GM18526 (cell line): ENCODE data around the gene CMTM2.

Experiments used
- POLR2A ChIP-seq: IDR thresholded peaks from 3 replicates; pipeline ENCODE4 v1.6.1; 2011; ENCODE audit not compliant: insufficient read length; ENCODE audit errors: extremely low read depth

Gene CMTM2

DNA sequence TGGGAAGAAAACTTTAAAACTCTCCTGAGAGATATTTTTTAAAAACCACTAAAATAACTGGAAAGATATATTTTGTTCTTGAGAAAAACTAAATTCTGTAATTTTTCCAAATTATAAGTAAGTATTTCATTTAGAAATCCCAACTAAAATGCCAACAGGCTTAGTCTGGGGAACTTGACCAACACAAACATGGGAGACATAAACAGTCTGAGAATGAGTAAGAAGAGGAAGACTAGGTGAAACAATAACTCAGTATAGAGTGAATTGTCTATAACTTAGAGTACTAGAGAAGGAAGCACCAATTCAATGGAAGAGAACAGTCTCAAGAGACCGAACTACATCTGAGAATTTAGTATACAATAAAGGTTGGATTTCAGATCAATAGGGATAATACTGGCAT lies 10.1 kb upstream of the CMTM2 start:
- no peak for TF ChIP-seq POLR2A

DNA sequence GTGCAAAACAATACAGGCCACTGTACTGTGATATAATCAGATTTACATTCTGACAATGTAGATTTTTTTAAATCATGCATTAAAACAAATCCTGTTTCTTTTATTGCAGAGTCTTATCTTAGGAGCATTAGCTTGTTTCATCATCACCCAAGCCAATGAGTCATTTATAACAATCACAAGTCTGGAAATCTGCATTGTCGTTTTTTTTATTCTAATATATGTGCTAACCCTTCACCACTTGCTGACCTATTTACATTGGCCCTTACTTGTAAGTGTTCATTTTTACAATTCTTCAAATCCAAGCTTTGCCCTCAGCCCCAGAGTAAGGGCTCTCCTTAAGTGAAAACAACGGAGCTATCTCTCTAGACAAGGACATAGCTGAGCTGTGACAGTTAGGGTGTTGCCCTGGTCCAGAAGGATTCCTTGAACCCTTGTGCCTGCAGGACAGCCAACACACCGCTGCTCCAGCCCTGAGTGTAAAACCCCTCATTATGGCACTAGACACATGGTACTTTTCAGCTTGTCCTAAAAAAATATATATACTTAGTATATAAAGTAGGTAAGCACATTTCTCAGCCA lies 9.3 kb upstream of the CMTM2 start:
- TF ChIP-seq POLR2A = no peak

DNA sequence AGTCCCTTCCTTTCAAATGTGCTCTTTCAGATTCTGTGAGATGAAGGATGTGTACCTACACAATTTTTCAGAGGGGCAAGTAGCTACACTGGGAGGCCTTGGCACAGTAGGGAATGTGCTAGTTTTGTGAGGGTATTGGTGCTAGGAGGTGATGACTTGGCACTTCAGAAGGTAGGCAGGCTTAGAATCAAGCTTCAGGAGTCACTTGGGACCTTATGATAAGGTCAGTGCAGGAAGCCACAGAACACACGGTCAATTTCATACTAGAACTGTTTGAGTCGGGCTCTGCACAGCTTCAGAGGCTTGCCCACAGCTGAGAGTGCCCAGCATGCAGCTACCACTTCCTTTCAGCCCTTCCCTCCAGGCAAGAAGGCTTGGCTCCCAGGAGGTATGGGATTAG lies 6.9 kb upstream of the CMTM2 start:
- no peak for TF ChIP-seq POLR2A

DNA sequence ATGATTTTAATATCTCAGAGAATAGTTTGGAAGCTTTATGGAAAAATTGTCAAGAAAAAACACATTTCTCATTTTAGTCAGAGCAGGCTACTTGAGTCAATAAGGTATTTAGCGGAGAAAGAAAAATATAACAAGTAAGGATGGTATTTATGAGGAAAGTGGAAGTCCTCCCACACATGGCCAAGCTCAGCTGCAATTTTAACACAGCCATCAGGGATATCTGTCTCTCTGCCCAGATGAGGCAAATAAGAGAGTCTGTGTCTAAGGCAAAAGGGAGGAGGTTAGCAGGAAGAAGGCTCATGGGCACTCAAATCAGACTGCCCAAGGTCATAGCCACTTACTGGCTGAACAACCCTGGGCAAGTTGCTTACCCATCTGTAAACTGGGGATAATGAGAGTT lies 5.2 kb upstream of the CMTM2 start:
- no peak for TF ChIP-seq POLR2A

DNA sequence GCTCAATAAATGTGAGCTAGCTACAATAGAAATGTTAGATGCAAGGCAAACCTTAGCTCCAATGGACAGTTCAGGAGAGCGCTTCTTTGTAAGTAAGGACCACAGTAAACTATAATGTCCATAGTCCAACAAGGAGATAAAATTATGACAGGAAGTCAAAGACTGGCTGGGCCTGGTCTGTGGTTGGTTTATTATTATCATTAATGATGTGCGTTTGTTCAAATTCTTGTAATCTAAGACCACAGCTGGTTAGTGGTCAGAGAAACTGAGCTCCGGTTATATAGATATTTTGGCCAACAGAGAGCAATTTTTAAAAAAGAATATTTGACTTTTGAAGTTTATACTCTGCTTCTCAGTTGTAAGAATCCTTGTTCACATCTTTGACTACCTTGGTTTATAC lies 4.7 kb upstream of the CMTM2 start:
- no peak for TF ChIP-seq POLR2A

DNA sequence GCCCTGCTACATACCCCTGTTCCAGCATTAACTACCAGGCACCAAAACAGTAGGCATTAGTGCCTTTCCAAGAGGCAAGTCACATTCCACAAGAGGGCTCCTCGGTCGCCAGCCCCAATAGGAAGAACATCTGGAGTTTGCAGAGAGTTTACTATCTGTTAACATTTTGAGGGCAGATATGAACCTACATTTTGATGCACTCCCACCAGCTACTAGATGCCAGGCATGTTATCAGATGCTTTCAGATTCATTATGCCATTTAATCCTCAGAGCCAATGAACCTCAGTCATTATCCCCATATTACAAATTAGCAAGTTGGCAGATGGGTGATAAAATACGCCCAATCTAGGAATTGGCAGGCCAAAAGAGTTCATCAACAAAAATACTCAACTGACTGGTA lies 4.2 kb upstream of the CMTM2 start:
- no peak for TF ChIP-seq POLR2A

DNA sequence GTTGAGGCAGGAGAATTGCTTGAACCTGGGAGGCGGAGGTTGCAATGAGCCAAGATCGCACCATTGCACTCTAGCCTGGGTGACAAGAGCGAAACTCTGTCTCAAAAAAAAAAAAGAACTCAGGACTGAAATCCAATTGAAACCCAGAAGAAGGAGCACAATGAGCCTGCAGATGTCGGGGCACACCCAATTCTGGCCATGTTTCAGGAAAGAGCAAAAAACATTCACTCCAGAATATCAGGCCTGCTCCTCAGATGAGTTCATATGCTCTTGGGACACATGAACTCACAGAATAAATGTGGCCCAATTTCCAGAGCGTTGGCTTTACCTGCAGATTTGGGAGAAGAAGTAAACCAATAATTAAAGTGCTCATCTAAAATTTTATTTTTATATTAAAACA lies 3.0 kb upstream of the CMTM2 start:
- no peak for TF ChIP-seq POLR2A

DNA sequence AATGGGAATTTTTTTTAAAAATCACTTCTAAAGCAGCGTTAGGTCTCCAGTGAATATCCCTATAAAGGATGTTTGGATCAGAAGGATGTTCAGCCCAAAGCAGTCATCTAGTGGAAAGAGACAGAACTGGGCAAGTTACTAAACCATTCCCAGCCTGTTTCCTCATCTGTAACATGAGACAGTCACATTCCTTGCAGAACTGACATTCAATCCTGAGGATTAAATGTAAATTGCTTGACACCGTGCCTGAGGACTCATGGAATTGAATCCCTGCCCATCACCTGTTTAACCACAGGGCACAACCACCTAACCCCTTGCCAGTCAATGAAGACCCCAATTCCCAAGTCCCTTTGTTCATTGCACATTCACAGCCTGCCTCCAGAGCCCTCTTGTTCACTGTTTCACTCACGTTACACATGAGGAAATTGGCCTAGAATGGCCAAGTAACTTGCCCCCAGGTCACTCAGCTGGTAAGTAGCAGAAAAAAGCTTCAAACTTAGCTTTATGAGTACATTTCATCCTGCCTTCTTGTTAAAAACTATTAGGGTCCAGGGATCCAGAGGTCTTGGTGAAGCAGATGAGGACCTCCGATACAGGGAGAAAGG lies 1.4 kb downstream of the CMTM2 start:
- no peak for TF ChIP-seq POLR2A

DNA sequence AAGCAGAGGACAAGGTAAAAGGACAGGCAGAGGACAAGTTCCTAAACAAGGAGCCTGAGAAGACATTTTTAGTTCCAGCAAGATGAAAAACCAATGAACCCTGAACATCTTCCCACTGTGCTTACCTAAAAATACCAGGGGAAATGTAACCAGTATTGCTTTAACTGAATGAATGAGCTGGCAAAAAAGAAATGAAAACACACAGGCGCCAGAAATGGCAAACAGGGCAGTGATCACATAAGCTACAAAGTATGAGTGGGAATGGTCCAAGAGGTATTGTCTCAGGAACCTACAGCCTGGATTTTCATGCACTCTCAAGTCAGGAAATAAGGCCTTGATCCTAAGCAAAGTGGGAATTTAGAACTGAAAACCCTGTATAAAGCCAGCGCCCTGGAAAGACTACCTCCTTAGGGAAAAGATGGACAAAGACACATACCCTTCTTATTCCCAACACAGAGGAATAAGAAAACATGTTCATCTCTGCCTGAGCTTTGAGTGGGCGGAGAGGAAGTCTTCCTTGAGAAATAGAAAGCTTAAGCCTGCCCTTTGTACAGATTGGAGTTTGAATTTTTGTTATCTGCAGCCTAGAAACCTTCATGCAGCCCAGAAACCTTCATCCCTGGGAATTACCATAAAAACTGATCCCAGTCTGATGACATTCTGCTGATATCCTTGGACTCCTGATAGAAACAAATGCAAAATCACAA lies 2.1 kb downstream of the CMTM2 start:
- no peak for TF ChIP-seq POLR2A

DNA sequence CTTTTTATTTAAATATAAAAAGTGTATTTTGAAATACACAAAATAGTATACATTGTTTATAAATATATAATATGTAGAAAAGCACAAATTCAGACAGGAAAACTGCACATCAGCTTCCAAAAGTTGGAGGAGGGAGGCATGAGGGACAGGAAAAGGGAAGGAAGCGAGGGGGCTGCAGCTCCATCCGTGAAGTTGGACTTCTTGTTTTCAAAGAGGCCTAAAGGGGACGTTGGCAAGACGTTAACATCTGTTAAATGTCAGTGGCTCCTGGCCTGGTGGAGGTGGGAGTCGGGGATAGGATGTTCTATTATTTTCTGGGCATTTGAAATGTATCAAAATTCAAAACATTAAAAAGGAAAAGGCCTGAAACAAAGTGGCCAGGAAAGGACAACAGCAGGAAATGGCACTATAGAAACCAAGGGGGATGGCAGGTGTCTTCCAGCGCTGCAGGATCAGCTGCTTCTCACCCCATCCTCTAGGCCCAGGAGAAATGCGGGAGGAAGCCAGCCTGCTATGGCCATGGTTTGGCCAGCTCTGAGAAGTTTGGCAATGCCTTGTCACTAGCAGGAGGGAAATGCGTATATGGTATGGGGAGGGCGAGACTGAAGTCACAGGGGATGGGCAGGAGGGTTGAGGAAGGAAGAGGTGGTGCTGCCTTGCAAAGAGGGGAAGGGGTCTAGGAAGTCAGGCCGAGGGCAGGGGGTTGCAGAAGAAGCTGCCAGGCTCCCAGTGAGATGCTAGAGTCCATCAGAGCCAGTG lies 6.4 kb downstream of the CMTM2 start:
- TF ChIP-seq POLR2A = no peak

DNA sequence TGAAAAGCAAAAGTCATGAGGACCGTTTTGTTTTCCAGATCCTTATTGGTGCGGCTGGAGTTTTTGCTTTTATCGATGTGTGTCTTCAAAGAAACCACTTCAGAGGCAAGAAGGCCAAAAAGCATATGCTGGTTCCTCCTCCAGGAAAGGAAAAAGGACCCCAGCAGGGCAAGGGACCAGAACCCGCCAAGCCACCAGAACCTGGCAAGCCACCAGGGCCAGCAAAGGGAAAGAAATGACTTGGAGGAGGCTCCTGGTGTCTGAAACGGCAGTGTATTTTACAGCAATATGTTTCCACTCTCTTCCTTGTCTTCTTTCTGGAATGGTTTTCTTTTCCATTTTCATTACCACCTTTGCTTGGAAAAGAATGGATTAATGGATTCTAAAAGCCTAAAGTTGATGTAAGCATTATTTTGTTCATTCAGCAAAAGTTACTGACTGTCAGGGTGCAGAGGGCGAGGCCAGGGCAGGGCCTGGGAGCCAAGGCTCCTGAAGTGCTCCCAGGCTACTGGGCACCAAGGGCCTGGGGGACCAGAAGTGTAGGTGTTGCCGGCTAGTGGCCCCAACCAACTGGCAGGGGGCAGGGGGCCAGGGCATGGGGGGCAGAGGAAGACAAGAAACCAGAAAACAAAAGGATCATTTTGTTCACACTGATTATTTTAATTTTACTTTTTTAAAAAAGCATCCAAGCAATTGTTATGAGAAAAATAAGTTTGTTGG lies 8.8 kb downstream of the CMTM2 start:
- TF ChIP-seq POLR2A = no peak

DNA sequence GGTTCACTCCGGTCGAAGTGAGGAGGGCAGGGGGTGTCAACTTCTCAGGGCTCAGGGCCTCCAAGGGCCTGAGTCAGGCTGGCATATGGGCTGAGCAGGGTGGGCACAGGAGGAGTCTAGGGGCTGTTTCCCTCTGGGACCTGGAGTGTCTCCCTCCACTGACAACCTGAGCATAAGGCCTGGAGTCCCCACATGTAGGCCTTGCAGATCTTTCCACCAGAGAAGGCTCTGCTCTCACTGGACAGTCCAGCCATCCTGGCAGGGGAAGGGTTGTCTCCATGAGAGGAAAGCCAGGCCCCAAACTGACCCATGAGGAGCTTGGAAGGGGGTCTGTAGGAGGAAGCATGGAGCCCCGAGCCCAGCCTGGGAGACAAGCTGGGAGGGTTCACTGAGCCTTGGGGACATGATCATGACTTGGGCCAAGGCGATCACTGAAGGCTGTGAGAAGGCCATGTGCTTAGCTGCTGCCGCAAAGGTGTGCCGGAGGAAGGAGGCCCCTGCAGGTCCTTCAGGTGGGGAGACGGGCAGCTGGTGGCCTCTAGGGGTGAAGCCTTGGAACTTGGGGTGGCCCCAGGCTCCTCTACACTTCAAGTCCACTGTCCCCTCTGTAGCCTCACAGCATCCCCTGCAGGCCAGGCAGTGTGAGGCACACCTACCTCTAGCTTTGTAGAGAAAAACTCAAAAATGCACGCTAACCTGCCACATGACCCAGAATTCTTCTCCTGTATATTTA lies 9.9 kb downstream of the CMTM2 start:
- TF ChIP-seq POLR2A = no peak

DNA sequence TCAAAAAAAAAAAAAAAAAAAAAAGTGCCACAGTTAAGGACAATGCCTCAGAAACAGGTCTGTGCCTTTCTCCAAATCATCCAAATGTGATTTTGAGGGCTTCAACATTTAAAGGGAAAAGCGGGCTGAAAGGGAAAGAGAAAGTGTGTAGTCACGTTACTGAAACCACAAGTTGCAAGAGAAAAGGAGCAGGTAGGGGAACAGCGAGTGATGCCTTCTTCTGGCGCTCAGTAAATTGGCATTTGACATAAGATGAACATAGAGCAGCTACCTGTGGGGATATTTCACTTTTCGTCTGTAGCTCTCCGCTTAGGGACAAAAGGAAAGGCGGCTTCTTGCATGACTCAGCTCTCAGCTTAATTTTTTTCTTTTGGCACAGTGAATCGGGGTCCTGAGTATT lies 11.1 kb downstream of the CMTM2 start:
- TF ChIP-seq POLR2A = no peak

DNA sequence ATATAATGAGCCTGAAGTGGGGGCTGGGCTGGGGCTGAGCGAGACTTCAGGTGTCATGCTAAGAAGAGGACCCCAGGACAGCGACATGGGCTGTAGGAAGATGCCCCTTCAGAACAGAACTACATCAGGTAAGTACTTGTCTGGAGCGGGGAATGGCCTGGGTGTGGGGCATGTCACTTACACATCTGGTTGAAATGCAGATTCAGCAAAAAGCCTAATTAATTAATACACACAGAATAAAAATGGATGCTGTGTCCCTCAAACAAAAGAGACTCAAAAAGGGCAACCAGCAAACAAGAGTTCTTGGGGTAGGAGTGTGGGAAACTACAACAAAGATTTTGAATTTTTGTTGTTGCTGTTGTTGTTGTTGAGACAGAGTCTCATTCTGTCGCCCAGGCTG lies 11.8 kb downstream of the CMTM2 start:
- no peak for TF ChIP-seq POLR2A

DNA sequence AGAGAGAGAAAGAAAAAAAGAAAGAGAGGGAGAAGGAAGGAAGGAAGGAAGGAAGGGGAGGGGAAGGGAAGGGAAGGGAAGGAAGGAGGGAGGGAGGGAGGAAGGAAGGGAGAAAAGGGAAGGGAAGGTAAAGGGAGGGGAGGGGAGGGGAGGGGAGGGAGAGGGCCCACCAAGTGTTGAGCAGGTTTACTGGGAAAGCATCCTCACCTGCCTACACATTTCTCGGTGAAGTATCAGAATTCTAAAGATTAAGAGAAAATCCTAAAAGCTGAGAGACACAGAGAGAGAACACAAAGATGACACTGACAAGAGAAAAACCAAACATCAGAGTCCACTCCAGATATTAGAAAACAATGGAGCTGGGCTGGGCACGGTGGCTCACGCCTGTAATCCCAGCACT lies 13.0 kb downstream of the CMTM2 start:
- no peak for TF ChIP-seq POLR2A
